ENCODE data around the gene ITGA1.

Gene ITGA1

GRCh38 chr5:52856564-52856963, 68.8 kb downstream of the ITGA1 start:
- TF ChIP-seq SPI1 (IDR thresholded peaks at IDR 0.05; ENCODE audit: borderline replicate concordance, low read depth) (peak; percentile 56; the same call in 1 of the 2 replicates), POLR2AphosphoS5 (IDR thresholded peaks at IDR 0.05; ENCODE audit: low read depth) (no peak)
- Histone ChIP-seq H3K27me3 (ENCODE audit: insufficient read depth, poor library complexity, severe bottlenecking) (peaks cover 2% of the 10 kb centered on the region), H3K27ac (replicated peaks) (no peak overlapping the region), H3K4me3 (replicated peaks; ENCODE audit: insufficient read depth, low read length) (no peak overlapping the region)
- DNase-seq (ENCODE audit: low read depth in 1 of 2, low spot score in 1 of 2), result no peak

DNA sequence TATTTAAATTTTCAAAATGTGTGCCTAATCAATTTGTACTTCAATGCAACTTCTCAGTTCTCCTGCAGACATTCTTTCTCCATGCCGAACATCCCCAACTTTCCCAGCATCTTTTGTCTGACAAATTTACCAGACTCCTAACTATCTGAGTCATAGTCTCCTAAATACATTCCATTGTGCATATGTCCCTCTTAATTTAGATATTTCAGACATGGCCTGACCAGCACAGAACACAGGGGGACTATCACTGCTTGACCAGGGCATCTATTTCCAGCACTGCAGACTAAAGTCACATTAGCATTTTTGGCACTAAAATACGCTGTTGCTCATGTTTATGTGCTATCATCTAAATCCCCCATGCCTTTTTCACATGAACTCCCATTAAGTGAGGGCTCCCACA, 71.9 kb downstream of the ITGA1 start:
- Histone ChIP-seq H3K27me3 (ENCODE audit: insufficient read depth, poor library complexity, severe bottlenecking) (no peaks in the 10 kb centered on the region), H3K4me3 (replicated peaks; ENCODE audit: insufficient read depth, low read length) (no peak overlapping the region), H3K27ac (replicated peaks) (no peak overlapping the region)
- no peak for DNase-seq (ENCODE audit: low read depth in 1 of 2, low spot score in 1 of 2)
- TF ChIP-seq SPI1 (IDR thresholded peaks at IDR 0.05; ENCODE audit: borderline replicate concordance, low read depth) (no peak), POLR2AphosphoS5 (IDR thresholded peaks at IDR 0.05; ENCODE audit: low read depth) (no peak), GABPA (IDR thresholded peaks at IDR 0.05; ENCODE audit: low read depth) (no peak), REST (IDR thresholded peaks at IDR 0.05; ENCODE audit: insufficient replicate concordance, low read depth) (no peak)
- TF ChIP-seq, protein P1, sequence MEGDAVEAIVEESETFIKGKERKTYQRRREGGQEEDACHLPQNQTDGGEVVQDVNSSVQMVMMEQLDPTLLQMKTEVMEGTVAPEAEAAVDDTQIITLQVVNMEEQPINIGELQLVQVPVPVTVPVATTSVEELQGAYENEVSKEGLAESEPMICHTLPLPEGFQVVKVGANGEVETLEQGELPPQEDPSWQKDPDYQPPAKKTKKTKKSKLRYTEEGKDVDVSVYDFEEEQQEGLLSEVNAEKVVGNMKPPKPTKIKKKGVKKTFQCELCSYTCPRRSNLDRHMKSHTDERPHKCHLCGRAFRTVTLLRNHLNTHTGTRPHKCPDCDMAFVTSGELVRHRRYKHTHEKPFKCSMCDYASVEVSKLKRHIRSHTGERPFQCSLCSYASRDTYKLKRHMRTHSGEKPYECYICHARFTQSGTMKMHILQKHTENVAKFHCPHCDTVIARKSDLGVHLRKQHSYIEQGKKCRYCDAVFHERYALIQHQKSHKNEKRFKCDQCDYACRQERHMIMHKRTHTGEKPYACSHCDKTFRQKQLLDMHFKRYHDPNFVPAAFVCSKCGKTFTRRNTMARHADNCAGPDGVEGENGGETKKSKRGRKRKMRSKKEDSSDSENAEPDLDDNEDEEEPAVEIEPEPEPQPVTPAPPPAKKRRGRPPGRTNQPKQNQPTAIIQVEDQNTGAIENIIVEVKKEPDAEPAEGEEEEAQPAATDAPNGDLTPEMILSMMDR (IDR thresholded peaks at IDR 0.05; ENCODE audit: insufficient read depth, low read length), result no peak

GRCh38 chr5:52861368-52861767, 73.7 kb downstream of the ITGA1 start:
- TF ChIP-seq, protein P1 (IDR thresholded peaks at IDR 0.05; ENCODE audit: insufficient read depth, low read length), result no peak
- no peak for TF ChIP-seq REST (IDR thresholded peaks at IDR 0.05; ENCODE audit: insufficient replicate concordance, low read depth)
- Histone ChIP-seq H3K27me3 (ENCODE audit: insufficient read depth, poor library complexity, severe bottlenecking) (no peaks in the 10 kb centered on the region), H3K4me3 (replicated peaks; ENCODE audit: insufficient read depth, low read length) (no peak overlapping the region), H3K27ac (replicated peaks) (no peak overlapping the region)
- DNase-seq (ENCODE audit: low read depth in 1 of 2, low spot score in 1 of 2), result no peak

GRCh38 chr5:52863715-52864290, 76.1 kb downstream of the ITGA1 start:
- Histone ChIP-seq H3K27ac (replicated peaks) (no peak overlapping the region), H3K27me3 (ENCODE audit: insufficient read depth, poor library complexity, severe bottlenecking) (no peaks in the 10 kb centered on the region), H3K4me3 (replicated peaks; ENCODE audit: insufficient read depth, low read length) (no peak overlapping the region)
- no peak for DNase-seq (ENCODE audit: low read depth in 1 of 2, low spot score in 1 of 2)
- TF ChIP-seq, protein P1 (IDR thresholded peaks at IDR 0.05; ENCODE audit: insufficient read depth, low read length), result no peak
- TF ChIP-seq REST (IDR thresholded peaks at IDR 0.05; ENCODE audit: insufficient replicate concordance, low read depth), result no peak
- TF ChIP-seq GABPA (IDR thresholded peaks at IDR 0.05; ENCODE audit: low read depth), result no peak
- TF ChIP-seq POLR2AphosphoS5 (IDR thresholded peaks at IDR 0.05; ENCODE audit: low read depth), result no peak
- no peak for TF ChIP-seq SPI1 (IDR thresholded peaks at IDR 0.05; ENCODE audit: borderline replicate concordance, low read depth)
